HepG2 (cell line): ENCODE results near the gene FAM219B. TPM values are rescaled to one million over a fixed set of nuclear protein-coding genes. Genes with fewer than 3 reads are reported as not detected.

Experiments used
- BCLAF1 ChIP-seq: fragments of 450-650 bp; IDR thresholded peaks from 2 replicates; pipeline ENCODE4 v1.6.1; 2017; ENCODE audit warnings: mild to moderate bottlenecking
- CHD4 ChIP-seq: fragments of 200-600 bp; sonication (generic); IDR thresholded peaks from 2 replicates; pipeline ENCODE4 v1.7.0; 2017; ENCODE audit warnings: mild to moderate bottlenecking, low read length, borderline replicate concordance
- EHMT2 ChIP-seq: fragments of 200-600 bp; sonication (generic); IDR thresholded peaks from 2 replicates; pipeline ENCODE4 v1.7.0; 2017; ENCODE audit warnings: antibody characterized with exemption, low read depth, low read length, borderline replicate concordance
- FUBP1 ChIP-seq: sonication (generic); formaldehyde crosslinking; IDR thresholded peaks from 2 replicates; pipeline ENCODE4 v1.5.1; 2020; ENCODE audit warnings: missing genetic modification reagents, mild to moderate bottlenecking, borderline replicate concordance
- GMEB2 ChIP-seq: IDR thresholded peaks from 2 replicates; pipeline ENCODE4 v1.6.1; 2016; ENCODE audit warnings: missing biosample characterization, missing genetic modification reagents, low read depth
- HNRNPL ChIP-seq: fragments of 200-400 bp; formaldehyde crosslinking; IDR thresholded peaks from 2 replicates; pipeline ENCODE4 v1.6.1; 2017; ENCODE audit warnings: mild to moderate bottlenecking, low read depth, low read length
- MEIS2 ChIP-seq: sonication (generic); formaldehyde crosslinking; IDR thresholded peaks from 2 replicates; pipeline ENCODE4 v1.9.0; 2021; ENCODE audit warnings: mild to moderate bottlenecking, missing genetic modification reagents
- MLLT10 ChIP-seq: sonication (generic); formaldehyde crosslinking; IDR thresholded peaks from 2 replicates; pipeline ENCODE4 v1.4.0; 2020; ENCODE audit warnings: missing genetic modification reagents
- POLR2AphosphoS2 ChIP-seq: IDR thresholded peaks from 2 replicates; pipeline ENCODE4 v1.6.1; 2011; ENCODE audit warnings: low read depth, low read length, improper control_type of control experiment
- SAP130 ChIP-seq: IDR thresholded peaks from 2 replicates; pipeline ENCODE4 v1.6.1; 2016; ENCODE audit warnings: low read depth
- ZBED4 ChIP-seq: sonication (generic); formaldehyde crosslinking; IDR thresholded peaks from 2 replicates; pipeline ENCODE4 v1.4.0; 2020; ENCODE audit warnings: missing genetic modification reagents, borderline replicate concordance
- ZBTB34 ChIP-seq: sonication (generic); formaldehyde crosslinking; IDR thresholded peaks from 2 replicates; pipeline ENCODE4 v1.8.0; 2022; ENCODE audit warnings: mild to moderate bottlenecking, missing genetic modification reagents
- ZBTB43 ChIP-seq: sonication (generic); formaldehyde crosslinking; conservative IDR thresholded peaks from 2 replicates; pipeline ENCODE4 v1.4.0; 2020; ENCODE audit warnings: missing genetic modification reagents
- ZNF274 ChIP-seq: sonication (generic); formaldehyde crosslinking; IDR thresholded peaks from 2 replicates; pipeline ENCODE4 v1.5.1; 2020; ENCODE audit warnings: mild to moderate bottlenecking, missing genetic modification reagents
- ZNF567 ChIP-seq: sonication (generic); formaldehyde crosslinking; IDR thresholded peaks from 2 replicates; pipeline ENCODE4 v1.8.1; 2023; ENCODE audit warnings: mild to moderate bottlenecking, missing genetic modification reagents, borderline replicate concordance
- ZSCAN21 ChIP-seq: sonication (generic); formaldehyde crosslinking; IDR thresholded peaks from 2 replicates; pipeline ENCODE4 v1.8.0; 2022; ENCODE audit warnings: mild to moderate bottlenecking, missing genetic modification reagents, moderate library complexity, borderline replicate concordance
- polyA plus RNA-seq, 8 experiments: library from polyadenylated mRNA; depleted of rRNA in 3 of 8; stranded (reverse) in 7 of 8; unstranded in 1 of 8; fragments of >200 nt; fragmentation: Illumina TruSeq in 4 of 8; extraction: Trizol in 4 of 8; gene quantifications; 2 replicates each; pipeline versions ENCODE4 v1.2.1 to v1.2.3, GENCODE V29; 2011 to 2016; ENCODE audit warnings: low read depth in 4 of 8, missing spikeins in 1 of 8, mixed read lengths in 1 of 8; ENCODE audit not compliant: insufficient read depth in 1 of 8
- total RNA-seq, 5 experiments: library from RNA; depleted of rRNA; stranded (reverse); fragments of >200 nt; fragmentation: Illumina TruSeq; extraction: Trizol; gene quantifications; 2 replicates each; pipeline ENCODE4 v1.2.3, GENCODE V29; 2016; ENCODE audit warnings: low read depth in 1 of 5

Gene FAM219B
- total and polyA plus RNA-seq, 2 of the 13 experiments (the other 11 are each of a cell fraction or from before 2014, with no cell fraction given) = 36.6 to 50.2 TPM

- no peak for TF ChIP-seq GMEB2 (CRISPR knock-in tag)
- TF ChIP-seq POLR2AphosphoS2 = no peak
- TF ChIP-seq ZBED4 (CRISPR knock-in tag) = no peak
- TF ChIP-seq HNRNPL = no peak
- no peak for TF ChIP-seq BCLAF1
- no peak for TF ChIP-seq ZBTB34 (CRISPR knock-in tag)
- no peak for TF ChIP-seq EHMT2
- TF ChIP-seq ZBTB43 (CRISPR knock-in tag) = peak; percentile 6; the same call in 1 of the 2 replicates
- no peak; the same call in 1 of the 2 replicates for TF ChIP-seq SAP130
- TF ChIP-seq FUBP1 = no peak
- 0 out of 2 replicates have a peak, but pooled peaks have one; percentile 3 for TF ChIP-seq MEIS2 (CRISPR knock-in tag)
- no peak for TF ChIP-seq CHD4
- no peak for TF ChIP-seq MLLT10
- TF ChIP-seq ZNF274 (CRISPR knock-in tag) = no peak; the same call in 1 of the 2 replicates
- TF ChIP-seq ZSCAN21 (CRISPR knock-in tag) = no peak
- no peak for TF ChIP-seq ZNF567 (CRISPR knock-in tag)
These were observed 17.2 kb downstream of the FAM219B start (continued) for GRCh38 chr15:74889390-74889882.
